Glutamatergic neuron (in vitro differentiated cells): ENCODE data around the gene PRKCA. TPM values are rescaled to one million over a fixed set of nuclear protein-coding genes. Genes with fewer than 3 reads are reported as not detected.

ENCODE experiments used
- DNase-seq: peaks from one replicate; pipeline ENCODE4 v3.0.0; 2022
- H3K27ac Mint-ChIP-seq: one replicate; pipeline ENCODE4 v1.8.0; 2020; ENCODE audit warnings: mild to moderate bottlenecking, mixed read lengths, inconsistent platforms; ENCODE audit not compliant: unreplicated experiment
- H3K27me3 Mint-ChIP-seq: one replicate; pipeline ENCODE4 v1.8.0; 2020; ENCODE audit warnings: mild to moderate bottlenecking, moderate library complexity, mixed read lengths, inconsistent platforms; ENCODE audit not compliant: unreplicated experiment
- H3K36me3 Mint-ChIP-seq: one replicate; pipeline ENCODE4 v1.8.0; 2020; ENCODE audit warnings: mild to moderate bottlenecking, mixed read lengths, inconsistent platforms; ENCODE audit not compliant: unreplicated experiment
- H3K4me1 Mint-ChIP-seq: one replicate; pipeline ENCODE4 v1.8.0; 2020; ENCODE audit warnings: mild to moderate bottlenecking, low read depth, mixed read lengths, inconsistent platforms; ENCODE audit not compliant: unreplicated experiment
- H3K4me3 Mint-ChIP-seq: one replicate; pipeline ENCODE4 v1.8.0; 2020; ENCODE audit warnings: mild to moderate bottlenecking, mixed read lengths, inconsistent platforms; ENCODE audit not compliant: unreplicated experiment
- H3K9me3 Mint-ChIP-seq: one replicate; pipeline ENCODE4 v1.8.0; 2020; ENCODE audit warnings: mild to moderate bottlenecking, moderate library complexity, mixed read lengths, inconsistent platforms; ENCODE audit not compliant: unreplicated experiment
- total RNA-seq: library from RNA; stranded (reverse); fragmentation: NEBNext Ultra II Directional; extraction: Animal tissue kit (Norgen Biotek cat#: 25700); gene quantifications from one replicate; pipeline ENCODE4 v1.2.1, GENCODE V29; 2021; ENCODE audit not compliant: unreplicated experiment
- TF ChIP-seq, protein P1 (sequence below): fragments of 200-600 bp; sonication (generic); IDR thresholded peaks from one replicate; pipeline ENCODE4 v1.5.0; 2021; ENCODE audit not compliant: partially characterized antibody, unreplicated experiment

Gene PRKCA
- total RNA-seq, 1 donor from 2014 or later, result 2.2 TPM

- Mint-ChIP-seq H3K4me3 (no peak overlapping the region), H3K4me1 (no peaks in the 10 kb centered on the region), H3K27me3 (no peaks in the 10 kb centered on the region), H3K9me3 (peaks cover 1% of the 10 kb centered on the region), H3K36me3 (no peaks in the 10 kb centered on the region), H3K27ac (no peak overlapping the region)
- DNase-seq, result no peak
- TF ChIP-seq, protein P1, sequence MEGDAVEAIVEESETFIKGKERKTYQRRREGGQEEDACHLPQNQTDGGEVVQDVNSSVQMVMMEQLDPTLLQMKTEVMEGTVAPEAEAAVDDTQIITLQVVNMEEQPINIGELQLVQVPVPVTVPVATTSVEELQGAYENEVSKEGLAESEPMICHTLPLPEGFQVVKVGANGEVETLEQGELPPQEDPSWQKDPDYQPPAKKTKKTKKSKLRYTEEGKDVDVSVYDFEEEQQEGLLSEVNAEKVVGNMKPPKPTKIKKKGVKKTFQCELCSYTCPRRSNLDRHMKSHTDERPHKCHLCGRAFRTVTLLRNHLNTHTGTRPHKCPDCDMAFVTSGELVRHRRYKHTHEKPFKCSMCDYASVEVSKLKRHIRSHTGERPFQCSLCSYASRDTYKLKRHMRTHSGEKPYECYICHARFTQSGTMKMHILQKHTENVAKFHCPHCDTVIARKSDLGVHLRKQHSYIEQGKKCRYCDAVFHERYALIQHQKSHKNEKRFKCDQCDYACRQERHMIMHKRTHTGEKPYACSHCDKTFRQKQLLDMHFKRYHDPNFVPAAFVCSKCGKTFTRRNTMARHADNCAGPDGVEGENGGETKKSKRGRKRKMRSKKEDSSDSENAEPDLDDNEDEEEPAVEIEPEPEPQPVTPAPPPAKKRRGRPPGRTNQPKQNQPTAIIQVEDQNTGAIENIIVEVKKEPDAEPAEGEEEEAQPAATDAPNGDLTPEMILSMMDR, result no peak
These were observed 159.1 kb downstream of the PRKCA start for GRCh38 chr17:66461343-66461995.

GRCh38 chr17:66462010-66462409 lies 159.6 kb downstream of the PRKCA start:
- TF ChIP-seq, protein P1, result no peak
- Mint-ChIP-seq H3K27ac (no peak overlapping the region), H3K4me1 (no peaks in the 10 kb centered on the region), H3K4me3 (no peak overlapping the region), H3K9me3 (peaks cover 1% of the 10 kb centered on the region), H3K27me3 (no peaks in the 10 kb centered on the region), H3K36me3 (no peaks in the 10 kb centered on the region)
- DNase-seq, result no peak

- Mint-ChIP-seq H3K27me3 (no peaks in the 10 kb centered on the region), H3K4me1 (no peaks in the 10 kb centered on the region), H3K4me3 (no peak overlapping the region), H3K27ac (no peak overlapping the region), H3K36me3 (no peaks in the 10 kb centered on the region), H3K9me3 (no peaks in the 10 kb centered on the region)
- TF ChIP-seq, protein P1, result no peak
- no peak for DNase-seq
These were observed 162.5 kb downstream of the PRKCA start for GRCh38 chr17:66464921-66465320.

GRCh38 chr17:66465701-66466100 lies 163.3 kb downstream of the PRKCA start:
- H3K4me3 Mint-ChIP-seq, result no peak overlapping the region
- H3K27me3 Mint-ChIP-seq, result no peaks in the 10 kb centered on the region
- no peak overlapping the region for H3K27ac Mint-ChIP-seq
- TF ChIP-seq, protein P1, result no peak
- no peak for DNase-seq
- no peaks in the 10 kb centered on the region for H3K4me1 Mint-ChIP-seq
- no peaks in the 10 kb centered on the region for H3K36me3 Mint-ChIP-seq
- H3K9me3 Mint-ChIP-seq, result no peaks in the 10 kb centered on the region

DNA sequence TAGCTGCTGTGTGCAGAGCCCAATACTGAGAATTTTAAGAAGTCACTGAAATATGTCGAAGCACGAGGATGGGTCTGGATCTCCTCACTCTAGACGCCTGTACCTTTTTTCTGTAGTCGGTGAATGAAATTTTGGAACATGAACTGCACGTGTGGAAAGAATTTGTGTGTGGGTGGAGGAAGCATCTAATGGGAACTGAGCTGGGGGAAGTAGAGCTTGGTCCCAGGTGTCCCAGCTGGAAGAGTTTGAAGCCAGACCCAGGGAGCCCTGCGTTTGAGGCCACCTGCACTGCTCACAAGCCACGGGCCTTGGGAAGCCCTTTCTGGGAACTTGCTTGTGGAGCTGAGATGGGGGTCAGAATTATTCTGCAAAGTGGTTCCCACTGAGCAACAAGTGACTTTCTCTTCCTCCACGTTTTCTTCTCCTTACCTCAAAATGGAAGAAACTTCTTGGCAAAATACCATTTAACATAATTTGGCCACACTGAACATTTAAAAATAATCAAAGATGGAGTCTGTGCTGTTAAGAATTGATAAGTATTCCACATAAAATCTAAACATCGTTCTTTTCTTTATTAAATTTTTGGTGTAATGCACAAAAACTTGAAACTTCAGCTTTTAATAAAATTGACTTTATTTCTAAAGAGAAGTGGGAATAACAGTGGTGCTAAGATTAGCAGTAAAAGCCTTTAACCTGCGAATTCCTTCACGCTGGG lies 163.8 kb downstream of the PRKCA start:
- Mint-ChIP-seq H3K27ac (no peak overlapping the region), H3K4me1 (no peaks in the 10 kb centered on the region)
- DNase-seq, result no peak

More for the DNA sequence above, 163.8 kb downstream of the PRKCA start:
- Mint-ChIP-seq H3K9me3 (no peaks in the 10 kb centered on the region), H3K36me3 (no peaks in the 10 kb centered on the region), H3K27me3 (no peaks in the 10 kb centered on the region), H3K4me3 (no peak overlapping the region)
- TF ChIP-seq, protein P1, result no peak
